ENCODE measurements around the gene OPN4.

The OPN4 gene

GRCh38 chr10:86653379-86653778 lies 968 bp upstream of the OPN4 start:
- H3K4me1 Mint-ChIP-seq (ENCODE audit: low read depth), result no peaks in the 10 kb centered on the region
- no peaks in the 10 kb centered on the region for H3K27me3 Mint-ChIP-seq
- H3K9me3 Mint-ChIP-seq (ENCODE audit: low read depth), result no peaks in the 10 kb centered on the region
- H3K27ac Mint-ChIP-seq, result no peak overlapping the region
- H3K36me3 Mint-ChIP-seq, result no peaks in the 10 kb centered on the region
- no peak overlapping the region for H3K4me3 Mint-ChIP-seq

- H3K4me3 Mint-ChIP-seq, result no peak overlapping the region
- H3K4me1 Mint-ChIP-seq (ENCODE audit: low read depth), result no peaks in the 10 kb centered on the region
- H3K9me3 Mint-ChIP-seq (ENCODE audit: low read depth), result no peaks in the 10 kb centered on the region
- no peak overlapping the region for H3K27ac Mint-ChIP-seq
- no peaks in the 10 kb centered on the region for H3K27me3 Mint-ChIP-seq
- H3K36me3 Mint-ChIP-seq, result no peaks in the 10 kb centered on the region
Measured at GRCh38 chr10:86653987-86654386, 360 bp upstream of the OPN4 start.

- no peaks in the 10 kb centered on the region for H3K36me3 Mint-ChIP-seq
- H3K27me3 Mint-ChIP-seq, result no peaks in the 10 kb centered on the region
- no peaks in the 10 kb centered on the region for H3K4me1 Mint-ChIP-seq (ENCODE audit: low read depth)
- no peak overlapping the region for H3K27ac Mint-ChIP-seq
- H3K4me3 Mint-ChIP-seq, result no peak overlapping the region
- no peaks in the 10 kb centered on the region for H3K9me3 Mint-ChIP-seq (ENCODE audit: low read depth)
Measured at GRCh38 chr10:86655173-86655540, 810 bp downstream of the OPN4 start.

GRCh38 chr10:86655596-86655995 lies 1.2 kb downstream of the OPN4 start:
- Mint-ChIP-seq H3K27me3 (no peaks in the 10 kb centered on the region), H3K27ac (no peak overlapping the region), H3K4me1 (ENCODE audit: low read depth) (no peaks in the 10 kb centered on the region), H3K9me3 (ENCODE audit: low read depth) (no peaks in the 10 kb centered on the region), H3K36me3 (no peaks in the 10 kb centered on the region), H3K4me3 (no peak overlapping the region)

- H3K4me1 Mint-ChIP-seq (ENCODE audit: low read depth), result no peaks in the 10 kb centered on the region
- no peaks in the 10 kb centered on the region for H3K9me3 Mint-ChIP-seq (ENCODE audit: low read depth)
- H3K27ac Mint-ChIP-seq, result no peak overlapping the region
- H3K27me3 Mint-ChIP-seq, result no peaks in the 10 kb centered on the region
- no peaks in the 10 kb centered on the region for H3K36me3 Mint-ChIP-seq
- H3K4me3 Mint-ChIP-seq, result no peak overlapping the region
Measured at GRCh38 chr10:86657011-86657395, 2.7 kb downstream of the OPN4 start.

- no peaks in the 10 kb centered on the region for H3K36me3 Mint-ChIP-seq
- no peak overlapping the region for H3K27ac Mint-ChIP-seq
Measured at GRCh38 chr10:86657396-86658011, 3.2 kb downstream of the OPN4 start.

GRCh38 chr10:86658261-86658741 lies 4.0 kb downstream of the OPN4 start:
- no peaks in the 10 kb centered on the region for H3K4me1 Mint-ChIP-seq (ENCODE audit: low read depth)
- H3K4me3 Mint-ChIP-seq, result no peak overlapping the region
- H3K9me3 Mint-ChIP-seq (ENCODE audit: low read depth), result no peaks in the 10 kb centered on the region
- no peaks in the 10 kb centered on the region for H3K36me3 Mint-ChIP-seq
- no peaks in the 10 kb centered on the region for H3K27me3 Mint-ChIP-seq
- no peak overlapping the region for H3K27ac Mint-ChIP-seq

More at GRCh38 chr10:86657396-86658011, 3.2 kb downstream of the OPN4 start:
- H3K4me1 Mint-ChIP-seq (ENCODE audit: low read depth), result no peaks in the 10 kb centered on the region
- H3K27me3 Mint-ChIP-seq, result no peaks in the 10 kb centered on the region
- H3K4me3 Mint-ChIP-seq, result no peak overlapping the region
- H3K9me3 Mint-ChIP-seq (ENCODE audit: low read depth), result no peaks in the 10 kb centered on the region

- H3K36me3 Mint-ChIP-seq, result no peaks in the 10 kb centered on the region
- no peak overlapping the region for H3K4me3 Mint-ChIP-seq
Measured at GRCh38 chr10:86658751-86659150, 4.4 kb downstream of the OPN4 start.

GRCh38 chr10:86659161-86659691 lies 4.9 kb downstream of the OPN4 start:
- Mint-ChIP-seq H3K27me3 (no peaks in the 10 kb centered on the region), H3K4me1 (ENCODE audit: low read depth) (no peaks in the 10 kb centered on the region), H3K27ac (no peak overlapping the region), H3K9me3 (ENCODE audit: low read depth) (no peaks in the 10 kb centered on the region), H3K36me3 (no peaks in the 10 kb centered on the region), H3K4me3 (no peak overlapping the region)

More at GRCh38 chr10:86658751-86659150, 4.4 kb downstream of the OPN4 start:
- H3K4me1 Mint-ChIP-seq (ENCODE audit: low read depth), result no peaks in the 10 kb centered on the region
- H3K27ac Mint-ChIP-seq, result no peak overlapping the region
- no peaks in the 10 kb centered on the region for H3K27me3 Mint-ChIP-seq
- H3K9me3 Mint-ChIP-seq (ENCODE audit: low read depth), result no peaks in the 10 kb centered on the region

GRCh38 chr10:86659721-86660453 lies 5.5 kb downstream of the OPN4 start:
- Mint-ChIP-seq H3K27ac (no peak overlapping the region), H3K9me3 (ENCODE audit: low read depth) (no peaks in the 10 kb centered on the region), H3K4me1 (ENCODE audit: low read depth) (no peaks in the 10 kb centered on the region), H3K36me3 (no peaks in the 10 kb centered on the region), H3K4me3 (no peak overlapping the region), H3K27me3 (no peaks in the 10 kb centered on the region)

- H3K4me1 Mint-ChIP-seq (ENCODE audit: low read depth), result no peaks in the 10 kb centered on the region
- H3K27me3 Mint-ChIP-seq, result no peaks in the 10 kb centered on the region
- H3K9me3 Mint-ChIP-seq (ENCODE audit: low read depth), result no peaks in the 10 kb centered on the region
- no peak overlapping the region for H3K4me3 Mint-ChIP-seq
- no peak overlapping the region for H3K27ac Mint-ChIP-seq
- no peaks in the 10 kb centered on the region for H3K36me3 Mint-ChIP-seq
Measured at GRCh38 chr10:86661161-86662025, 7.0 kb downstream of the OPN4 start.

- Mint-ChIP-seq H3K36me3 (no peaks in the 10 kb centered on the region), H3K9me3 (ENCODE audit: low read depth) (no peaks in the 10 kb centered on the region), H3K4me1 (ENCODE audit: low read depth) (no peaks in the 10 kb centered on the region), H3K27me3 (no peaks in the 10 kb centered on the region), H3K4me3 (no peak overlapping the region), H3K27ac (no peak overlapping the region)
Measured at GRCh38 chr10:86662186-86663045, 8.1 kb downstream of the OPN4 start.

- Mint-ChIP-seq H3K4me3 (no peak overlapping the region), H3K4me1 (ENCODE audit: low read depth) (no peaks in the 10 kb centered on the region), H3K27me3 (no peaks in the 10 kb centered on the region), H3K27ac (no peak overlapping the region), H3K9me3 (ENCODE audit: low read depth) (no peaks in the 10 kb centered on the region), H3K36me3 (no peaks in the 10 kb centered on the region)
Measured at GRCh38 chr10:86663046-86663345, 8.6 kb downstream of the OPN4 start.

GRCh38 chr10:86663576-86664339 lies 9.4 kb downstream of the OPN4 start:
- Mint-ChIP-seq H3K27me3 (no peaks in the 10 kb centered on the region), H3K4me1 (ENCODE audit: low read depth) (no peaks in the 10 kb centered on the region), H3K27ac (no peak overlapping the region)

More at GRCh38 chr10:86663576-86664339, 9.4 kb downstream of the OPN4 start:
- Mint-ChIP-seq H3K9me3 (ENCODE audit: low read depth) (no peaks in the 10 kb centered on the region), H3K4me3 (no peak overlapping the region), H3K36me3 (no peaks in the 10 kb centered on the region)

All from activated naive CD8-positive, alpha-beta T cell (primary cell).